H1 (cell line): ENCODE measurements around the gene TRIM14. TPM values are rescaled to one million over a fixed set of nuclear protein-coding genes. Genes with fewer than 3 reads are reported as not detected.

Source experiments
- CTCF ChIA-PET: fragments of 300-600 bp; sonication (Branson Sonifier 250); formaldehyde crosslinking; loops from one replicate; lab custom pipeline; 2021; ENCODE audit not compliant: partially characterized antibody; lab: Charles Lee
- POLR2A ChIA-PET: fragments of 300-600 bp; sonication (Branson Sonifier 250); formaldehyde crosslinking; loops from one replicate; lab custom pipeline; 2021; ENCODE audit warnings: inconsistent platforms; ENCODE audit not compliant: partially characterized antibody; lab: Charles Lee
- DNase-seq, 2 experiments: peaks; one replicate each; pipeline versions ENCODE4 v3.0.0 to v3.0.0-alpha.2; 2010 to 2022; ENCODE audit warnings: low spot score in 2 of 2, low read depth in 1 of 2, mixed read lengths in 1 of 2
- FAIRE-seq: peaks from 2 replicates; lab custom pipeline; 2011; peaks lifted over from hg19 to GRCh38; lab: Jason Lieb, UNC
- H2AFZ ChIP-seq: 2 replicates; pipeline ENCODE4 v1.8.1; 2012; ENCODE audit warnings: low read length, inconsistent platforms
- H2AK5ac ChIP-seq: 2 replicates; pipeline ENCODE4 v1.6.1; 2013; ENCODE audit warnings: low read depth, low read length
- H2BK120ac ChIP-seq: replicated peaks from 2 replicates; pipeline ENCODE3; 2013; ENCODE audit warnings: low read depth, low read length, inconsistent platforms
- H2BK12ac ChIP-seq: 2 replicates; pipeline ENCODE4 v1.6.1; 2013; ENCODE audit warnings: low read depth, low read length
- H2BK15ac ChIP-seq: 2 replicates; pipeline ENCODE4 v1.6.1; 2013; ENCODE audit warnings: low read length
- H2BK20ac ChIP-seq: 2 replicates; pipeline ENCODE4 v1.6.1; 2013; ENCODE audit warnings: low read length
- H2BK5ac ChIP-seq: 2 replicates; pipeline ENCODE4 v1.6.1; 2013; ENCODE audit warnings: low read depth, low read length
- H3K14ac ChIP-seq: 2 replicates; pipeline ENCODE4 v1.6.1; 2013; ENCODE audit warnings: inconsistent platforms; ENCODE audit not compliant: insufficient read length
- H3K18ac ChIP-seq: 2 replicates; pipeline ENCODE4 v1.6.1; 2013; ENCODE audit warnings: low read length; ENCODE audit errors: extremely low read depth
- H3K23ac ChIP-seq: 2 replicates; pipeline ENCODE4 v1.6.1; 2013; ENCODE audit warnings: inconsistent platforms; ENCODE audit not compliant: insufficient read length
- H3K23me2 ChIP-seq: 2 replicates; pipeline ENCODE4 v1.6.1; 2013; ENCODE audit warnings: low read depth, low read length
- H3K27ac ChIP-seq: 2 replicates; pipeline ENCODE4 v1.6.1; 2011; ENCODE audit warnings: low read depth, low read length, inconsistent platforms
- H3K27me3 ChIP-seq, 4 experiments: replicated peaks in 1 of 4; 1 replicate in 1 of 4; 2 replicates in 3 of 4; pipeline versions ENCODE4 v1.6.1 to v1.8.1; 2011 to 2013; ENCODE audit warnings: low read length in 3 of 4, mild to moderate bottlenecking in 3 of 4, inconsistent platforms in 2 of 4, mixed read lengths in 2 of 4, moderate library complexity in 1 of 4; ENCODE audit not compliant: control insufficient read depth in 3 of 4, insufficient read depth in 3 of 4; ENCODE audit errors: extremely low read depth in 1 of 4
- H3K36me3 ChIP-seq, 4 experiments: 2 replicates each; pipeline versions ENCODE4 v1.6.1 to v1.8.1; 2011 to 2013; ENCODE audit warnings: mild to moderate bottlenecking in 4 of 4, low read length in 3 of 4, moderate library complexity in 2 of 4, control low read depth in 1 of 4, inconsistent platforms in 1 of 4; ENCODE audit not compliant: insufficient read depth in 4 of 4, control insufficient read depth in 2 of 4
- H3K4ac ChIP-seq: replicated peaks from 2 replicates; pipeline ENCODE3; 2013; ENCODE audit warnings: low read length, low read depth, mixed read lengths, inconsistent platforms; ENCODE audit not compliant: insufficient read length
- H3K4me1 ChIP-seq, 4 experiments: replicated peaks in 1 of 4; 1 replicate in 1 of 4; 2 replicates in 3 of 4; pipeline versions ENCODE4 v1.6.1 to v1.8.1; 2011 to 2013; ENCODE audit warnings: low read length in 3 of 4, inconsistent platforms in 2 of 4, mixed read lengths in 1 of 4; ENCODE audit not compliant: insufficient read depth in 4 of 4, control insufficient read depth in 3 of 4
- H3K4me2 ChIP-seq, 2 experiments: 2 replicates each; pipeline versions ENCODE4 v1.6.1 to v1.8.1; 2011 to 2013; ENCODE audit warnings: low read depth in 2 of 2, low read length in 2 of 2, control low read depth in 1 of 2, inconsistent platforms in 1 of 2, mild to moderate bottlenecking in 1 of 2; ENCODE audit not compliant: insufficient read depth in 1 of 2
- H3K4me3 ChIP-seq, 4 experiments: fragments of 200-600, 300-600 bp in 1 of 4; sonication (generic), shearing (Covaris generic), sonication (Bioruptor Twin) in 1 of 4; 2 replicates each; pipeline versions ENCODE4 v1.5.1 to v1.8.1; 2011 to 2016; ENCODE audit warnings: low read length in 4 of 4, low read depth in 3 of 4, control low read depth in 2 of 4, inconsistent platforms in 2 of 4, mild to moderate bottlenecking in 2 of 4, mixed read lengths in 1 of 4, moderate library complexity in 1 of 4; ENCODE audit not compliant: insufficient read depth in 2 of 4; ENCODE audit errors: extremely low read depth in 1 of 4
- H3K56ac ChIP-seq: replicated peaks from 2 replicates; pipeline ENCODE3; 2013; ENCODE audit warnings: low read depth, mild to moderate bottlenecking, mixed read lengths, low read length, inconsistent platforms; ENCODE audit not compliant: insufficient read length
- H3K79me1 ChIP-seq: 2 replicates; pipeline ENCODE4 v1.6.1; 2013; ENCODE audit warnings: low read depth, low read length, control low read depth
- H3K79me2 ChIP-seq, 2 experiments: 2 replicates each; pipeline versions ENCODE4 v1.6.1 to v1.8.1; 2012 to 2013; ENCODE audit warnings: low read length in 2 of 2, mild to moderate bottlenecking in 2 of 2, inconsistent platforms in 1 of 2; ENCODE audit not compliant: insufficient read depth in 2 of 2, control insufficient read depth in 1 of 2
- H3K9ac ChIP-seq, 4 experiments: replicated peaks in 1 of 4; 1 replicate in 1 of 4; 2 replicates in 3 of 4; pipeline versions ENCODE4 v1.6.1 to v1.8.1; 2011 to 2013; ENCODE audit warnings: low read depth in 3 of 4, low read length in 3 of 4, control low read depth in 2 of 4, mild to moderate bottlenecking in 2 of 4, moderate library complexity in 2 of 4, inconsistent platforms in 1 of 4; ENCODE audit errors: extremely low read depth in 1 of 4
- H3K9me3 ChIP-seq, 2 experiments: 2 replicates each; pipeline versions ENCODE4 v1.6.1 to v1.8.1; 2012 to 2013; ENCODE audit warnings: mild to moderate bottlenecking in 2 of 2, moderate library complexity in 2 of 2, control low read depth in 1 of 2, inconsistent platforms in 1 of 2, low read depth in 1 of 2, low read length in 1 of 2, mixed read lengths in 1 of 2; ENCODE audit not compliant: insufficient read depth in 2 of 2
- H4K20me1 ChIP-seq, 2 experiments: replicated peaks in 1 of 2; 2 replicates each; pipeline versions ENCODE3 to v1.8.1; 2011 to 2013; ENCODE audit warnings: inconsistent platforms in 2 of 2, low read length in 2 of 2, mild to moderate bottlenecking in 1 of 2; ENCODE audit not compliant: insufficient read depth in 2 of 2, control insufficient read depth in 1 of 2
- H4K5ac ChIP-seq: 2 replicates; pipeline ENCODE4 v1.6.1; 2013; ENCODE audit warnings: low read length, low read depth, mixed read lengths, inconsistent platforms; ENCODE audit not compliant: insufficient read length
- H4K8ac ChIP-seq: 2 replicates; pipeline ENCODE4 v1.8.0; 2013; ENCODE audit warnings: mild to moderate bottlenecking, moderate library complexity, low read length, inconsistent platforms; ENCODE audit not compliant: insufficient read depth; ENCODE audit errors: extremely low read depth
- H4K91ac ChIP-seq: replicated peaks from 2 replicates; pipeline ENCODE3; 2013; ENCODE audit warnings: low read length, mixed read lengths, inconsistent platforms; ENCODE audit not compliant: insufficient read length
- ATF3 ChIP-seq: IDR thresholded peaks from 2 replicates; pipeline ENCODE4 v1.6.1; 2011; ENCODE audit warnings: low read depth, mild to moderate bottlenecking, low read length; ENCODE audit not compliant: insufficient read depth
- CHD2 ChIP-seq: IDR thresholded peaks from 2 replicates; pipeline ENCODE4 v1.6.1; 2012; ENCODE audit warnings: low read length, improper control_type of control experiment
- RFX5 ChIP-seq: IDR thresholded peaks from 2 replicates; pipeline ENCODE4 v1.6.1; 2011; ENCODE audit warnings: low read depth, low read length, improper control_type of control experiment, borderline replicate concordance
- RXRA ChIP-seq: IDR thresholded peaks from 2 replicates; pipeline ENCODE4 v1.6.1; 2011; ENCODE audit warnings: low read depth, mild to moderate bottlenecking, low read length, moderate library complexity; ENCODE audit not compliant: insufficient read depth
- SP1 ChIP-seq: IDR thresholded peaks from 2 replicates; pipeline ENCODE4 v1.6.1; 2011; ENCODE audit warnings: low read depth, low read length
- SUZ12 ChIP-seq: fragments of 200-600 bp; sonication (generic); IDR thresholded peaks from 2 replicates; pipeline ENCODE4 v1.6.1; 2012; ENCODE audit warnings: mild to moderate bottlenecking, inconsistent platforms, low read length, moderate library complexity, mixed read lengths
- TAF1 ChIP-seq: IDR thresholded peaks from 2 replicates; pipeline ENCODE4 v1.6.1; 2011; ENCODE audit warnings: mild to moderate bottlenecking, low read depth, low read length
- TEAD4 ChIP-seq: IDR thresholded peaks from 2 replicates; pipeline ENCODE4 v1.6.1; 2012; ENCODE audit warnings: low read depth, low read length, inconsistent platforms, mixed read lengths
- WGBS, 2 experiments: shearing (Covaris generic) in 1 of 2; methylation state at CpG; one replicate each; pipeline versions ENCODE4 v1.1.6 to v1.1.7; 2013 to 2015; ENCODE audit warnings: low lambda C conversion rate in 2 of 2, mixed read lengths in 2 of 2, inconsistent platforms in 1 of 2, low coverage in 1 of 2, missing lambda C conversion rate in 1 of 2; ENCODE audit not compliant: insufficient replicate concordance in 2 of 2, insufficient coverage in 1 of 2, insufficient read length in 1 of 2; ENCODE audit errors: extremely low coverage in 1 of 2, missing lambda C conversion rate in 1 of 2; 5-methylcytosine and 5-hydroxymethylcytosine counted together
- polyA plus RNA-seq, 7 experiments: library from polyadenylated mRNA; depleted of rRNA in 3 of 7; stranded (reverse) in 5 of 7; unstranded in 2 of 7; fragments of >200 nt in 5 of 7; fragments of 200-250 nt in 2 of 7; gene quantifications; 1 replicate in 5 of 7; 2 replicates in 1 of 7; 4 replicates in 1 of 7; pipeline versions ENCODE4 v1.2.1 to v1.2.3, GENCODE V29; 2011 to 2013; ENCODE audit warnings: missing spikeins in 2 of 7, mixed read lengths in 2 of 7
- total RNA-seq: library from RNA; stranded (reverse); fragmentation: NEBNext Ultra II Directional; extraction: Animal tissue kit (Norgen Biotek cat#: 25700); gene quantifications from 2 replicates; pipeline ENCODE4 v1.2.1, GENCODE V29; 2021
- TF ChIP-seq, protein P1 (sequence below): IDR thresholded peaks from 2 replicates; pipeline ENCODE4 v1.6.1; 2012; ENCODE audit warnings: inconsistent platforms

Gene TRIM14
- total and polyA plus RNA-seq, 2 of the 8 experiments (the other 6 are each of a cell fraction or from before 2014, with no cell fraction given), result 9.2 to 19.4 TPM

DNA sequence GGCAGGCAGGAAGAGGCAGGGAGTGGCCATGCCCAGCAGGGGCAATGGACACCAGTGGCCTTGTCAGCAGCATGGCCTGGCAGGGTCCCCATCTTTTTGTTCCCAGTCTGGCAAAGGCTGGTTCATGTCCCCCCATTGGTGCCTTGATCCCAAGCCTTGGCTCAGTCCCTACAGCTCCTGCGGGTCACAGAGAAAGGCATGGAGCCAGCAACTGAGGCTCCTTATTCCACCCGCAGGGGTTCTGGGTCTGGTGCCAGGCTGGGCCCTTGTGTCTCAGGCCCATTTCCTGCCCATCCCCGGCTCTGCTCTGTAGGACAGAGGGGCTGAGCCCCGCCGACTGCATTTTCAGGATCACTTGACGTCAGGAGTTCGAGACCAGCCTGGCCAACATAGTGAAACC, 14.0 kb downstream of the TRIM14 start:
- H4K20me1 ChIP-seq, result peaks cover 0 to 1% of the 10 kb centered on the region in 2 experiments
- FAIRE-seq, result no peak
- no peak overlapping the region for H2AK5ac ChIP-seq
- no peak overlapping the region for H2BK12ac ChIP-seq
- H3K14ac ChIP-seq, result no peak overlapping the region
- peaks cover 0 to 7% (median 3%) of the 10 kb centered on the region in 4 experiments; a peak in 4 of 7 replicates for H3K4me1 ChIP-seq
- H2BK15ac ChIP-seq, result no peak overlapping the region
- H3K79me1 ChIP-seq, result no peaks in the 10 kb centered on the region
- no peak overlapping the region for H3K18ac ChIP-seq
- H2BK120ac ChIP-seq, result no peak overlapping the region
- no peaks in the 10 kb centered on the region; a peak in 1 of 8 replicates for H3K36me3 ChIP-seq
- no peak overlapping the region for H3K4ac ChIP-seq
- H3K4me2 ChIP-seq, result no peak overlapping the region
- H2AFZ ChIP-seq, result no peak overlapping the region
- WGBS, 2 experiments, result 90% methylated on average over 7 of the region's 7 CpGs; no CpG with 5 or more reads in 1 of the 2 experiments
- no peak overlapping the region for H3K27ac ChIP-seq
- no peak overlapping the region; the same call in 1 of the 2 replicates for H4K8ac ChIP-seq
- H3K23ac ChIP-seq, result no peak overlapping the region
- no peak overlapping the region for H3K56ac ChIP-seq
- CTCF ChIA-PET, result interaction anchor here (0.8 to 3.3 kb wide), 6 partner anchors 12 to 305 kb away, joined by 3 to 11 read pairs (median 4); partner anchors contain the start of gene TRIM14
- DNase-seq, result no peak
- no peak overlapping the region for H2BK5ac ChIP-seq
- H3K9ac ChIP-seq, result no peak overlapping the region
- POLR2A ChIA-PET, result interaction anchor here (0.8 to 2.1 kb wide), 4 partner anchors 13 to 19 kb away, joined by 3 to 4 read pairs (median 4); partner anchors contain the start of gene TRIM14
- no peak overlapping the region for H2BK20ac ChIP-seq
- H3K23me2 ChIP-seq, result no peaks in the 10 kb centered on the region
- no peak overlapping the region for H4K5ac ChIP-seq
- H3K79me2 ChIP-seq, result no peaks in the 10 kb centered on the region
- H3K4me3 ChIP-seq, result no peak overlapping the region
- H3K27me3 ChIP-seq, result no peaks in the 10 kb centered on the region
- H3K9me3 ChIP-seq, result no peaks in the 10 kb centered on the region
- TF ChIP-seq CHD2, result no peak
- no peak for TF ChIP-seq SP1
- TF ChIP-seq TEAD4, result no peak
- TF ChIP-seq, protein P1, sequence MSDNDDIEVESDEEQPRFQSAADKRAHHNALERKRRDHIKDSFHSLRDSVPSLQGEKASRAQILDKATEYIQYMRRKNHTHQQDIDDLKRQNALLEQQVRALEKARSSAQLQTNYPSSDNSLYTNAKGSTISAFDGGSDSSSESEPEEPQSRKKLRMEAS, result no peak
- TF ChIP-seq SUZ12, result no peak
- TF ChIP-seq RXRA, result no peak
- TF ChIP-seq RFX5, result no peak
- TF ChIP-seq TAF1, result no peak
- TF ChIP-seq ATF3, result no peak
- no peak overlapping the region for H4K91ac ChIP-seq
